Tibial artery (tissue), 4 donors: Measurements from ENCODE around the gene ADAMTS6.

ENCODE experiments used
- DNase-seq, 2 donors: peaks; one replicate each; pipeline ENCODE4 v3.0.0-alpha.2; 2019
- H3K27ac ChIP-seq, 2 donors: fragments of 200-600 bp; sonication (generic) in 1 of 2; 1 replicate in 1 of 2; 2 replicates in 1 of 2; pipeline ENCODE4 v1.5.1; 2018 to 2019; ENCODE audit warnings: mild to moderate bottlenecking in 1 of 2
- H3K27me3 ChIP-seq, 2 donors: fragments of 200-600 bp; sonication (generic) in 1 of 2; one replicate each; pipeline versions ENCODE4 v1.5.1 to v1.6.0; 2016 to 2019
- H3K36me3 ChIP-seq, 3 donors: fragments of 200-600 bp; sonication (generic) in 2 of 3; one replicate each; pipeline ENCODE4 v1.5.1; 2016 to 2019; ENCODE audit warnings: mild to moderate bottlenecking in 2 of 3
- H3K4me1 ChIP-seq, 4 donors: fragments of 200-600 bp; sonication (generic) in 2 of 4; 1 replicate in 3 of 4; 2 replicates in 1 of 4; pipeline ENCODE4 v1.5.1; 2016 to 2019
- H3K4me3 ChIP-seq, 2 donors: fragments of 200-600 bp; sonication (generic) in 1 of 2; 1 replicate in 1 of 2; 2 replicates in 1 of 2; pipeline ENCODE4 v1.5.1; 2018 to 2019; ENCODE audit warnings: mild to moderate bottlenecking in 2 of 2
- H3K9me3 ChIP-seq, 3 donors: fragments of 200-600 bp; sonication (generic) in 1 of 3; one replicate each; pipeline ENCODE4 v1.5.1; 2016 to 2019
- intact Hi-C: fragments of 100-400 bp; cut with DNase I; formaldehyde crosslinking; loops from one replicate; pipeline ENCODE4 v1.15.0; 2023; ENCODE audit warnings: low total_unique reads
- TF ChIP-seq, protein P1 (sequence below), 2 experiments: fragments of 200-600 bp in 1 of 2; fragments of 450-650 bp in 1 of 2; IDR thresholded peaks; one replicate each; pipeline ENCODE4 v1.5.1; 2017 to 2019; ENCODE audit warnings: antibody characterized with exemption in 2 of 2, mild to moderate bottlenecking in 1 of 2, moderate library complexity in 1 of 2

The ADAMTS6 gene

DNA sequence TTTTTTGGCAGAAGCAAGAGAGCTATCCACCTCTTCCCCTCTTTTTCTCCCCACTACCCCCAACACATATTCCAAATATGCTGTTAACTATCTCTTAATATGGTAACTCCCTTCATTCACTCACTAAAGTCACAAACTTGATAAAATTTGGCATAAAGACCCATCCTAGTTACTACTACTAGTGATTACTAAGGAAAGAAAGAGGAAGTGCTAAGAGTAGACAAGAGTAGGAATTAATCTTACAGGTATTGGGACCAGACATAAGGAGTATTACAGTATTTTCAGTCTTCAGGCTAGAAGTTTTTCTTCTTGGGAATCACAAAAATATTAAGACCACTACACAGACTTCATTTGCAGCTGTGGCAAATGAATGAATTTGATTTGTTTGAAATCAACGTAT lies 2.2 kb downstream of the ADAMTS6 start:
- Histone ChIP-seq H3K9me3 (no peaks in the 10 kb centered on the region), H3K36me3 (no peaks in the 10 kb centered on the region), H3K27me3 (no peaks in the 10 kb centered on the region), H3K27ac (peak overlapping the region; percentile 84), H3K4me1 (peaks cover 0 to 22% (median 2%) of the 10 kb centered on the region in 4 donors), H3K4me3 (peak overlapping the region; percentile 58 to 67)
- intact Hi-C loops = no loop called here
- TF ChIP-seq, protein P1, sequence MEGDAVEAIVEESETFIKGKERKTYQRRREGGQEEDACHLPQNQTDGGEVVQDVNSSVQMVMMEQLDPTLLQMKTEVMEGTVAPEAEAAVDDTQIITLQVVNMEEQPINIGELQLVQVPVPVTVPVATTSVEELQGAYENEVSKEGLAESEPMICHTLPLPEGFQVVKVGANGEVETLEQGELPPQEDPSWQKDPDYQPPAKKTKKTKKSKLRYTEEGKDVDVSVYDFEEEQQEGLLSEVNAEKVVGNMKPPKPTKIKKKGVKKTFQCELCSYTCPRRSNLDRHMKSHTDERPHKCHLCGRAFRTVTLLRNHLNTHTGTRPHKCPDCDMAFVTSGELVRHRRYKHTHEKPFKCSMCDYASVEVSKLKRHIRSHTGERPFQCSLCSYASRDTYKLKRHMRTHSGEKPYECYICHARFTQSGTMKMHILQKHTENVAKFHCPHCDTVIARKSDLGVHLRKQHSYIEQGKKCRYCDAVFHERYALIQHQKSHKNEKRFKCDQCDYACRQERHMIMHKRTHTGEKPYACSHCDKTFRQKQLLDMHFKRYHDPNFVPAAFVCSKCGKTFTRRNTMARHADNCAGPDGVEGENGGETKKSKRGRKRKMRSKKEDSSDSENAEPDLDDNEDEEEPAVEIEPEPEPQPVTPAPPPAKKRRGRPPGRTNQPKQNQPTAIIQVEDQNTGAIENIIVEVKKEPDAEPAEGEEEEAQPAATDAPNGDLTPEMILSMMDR (IDR thresholded peaks at IDR 0.05) = no peak
- DNase-seq = no peak

DNA sequence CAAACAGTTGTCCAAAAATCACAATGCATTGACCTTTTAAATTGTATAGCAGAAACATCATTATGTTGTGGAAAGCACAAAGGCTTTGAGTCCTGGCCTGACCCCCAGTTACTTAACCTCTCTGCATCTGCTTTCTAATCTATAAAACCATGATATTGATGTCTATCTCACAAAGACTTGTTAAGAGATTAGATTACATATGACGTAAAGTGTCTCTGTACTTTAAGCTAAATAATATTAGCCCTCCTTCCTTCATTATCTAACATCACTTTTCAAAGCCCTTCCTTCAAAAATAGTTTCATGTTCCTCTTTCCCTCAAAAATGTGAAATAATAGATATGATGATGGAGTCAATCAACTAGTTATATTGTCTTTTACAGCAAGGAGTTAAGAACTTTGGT lies 3.4 kb downstream of the ADAMTS6 start:
- no peak overlapping the region for H3K4me3 ChIP-seq
- H3K4me1 ChIP-seq = peaks cover 0 to 19% (median 2%) of the 10 kb centered on the region in 4 donors
- no peaks in the 10 kb centered on the region for H3K27me3 ChIP-seq
- no peaks in the 10 kb centered on the region for H3K9me3 ChIP-seq
- H3K36me3 ChIP-seq = no peaks in the 10 kb centered on the region
- DNase-seq = no peak
- H3K27ac ChIP-seq = peak overlapping the region; percentile 9 to 84
- intact Hi-C loops = no loop called here
- TF ChIP-seq, protein P1 (IDR thresholded peaks at IDR 0.05) = no peak

DNA sequence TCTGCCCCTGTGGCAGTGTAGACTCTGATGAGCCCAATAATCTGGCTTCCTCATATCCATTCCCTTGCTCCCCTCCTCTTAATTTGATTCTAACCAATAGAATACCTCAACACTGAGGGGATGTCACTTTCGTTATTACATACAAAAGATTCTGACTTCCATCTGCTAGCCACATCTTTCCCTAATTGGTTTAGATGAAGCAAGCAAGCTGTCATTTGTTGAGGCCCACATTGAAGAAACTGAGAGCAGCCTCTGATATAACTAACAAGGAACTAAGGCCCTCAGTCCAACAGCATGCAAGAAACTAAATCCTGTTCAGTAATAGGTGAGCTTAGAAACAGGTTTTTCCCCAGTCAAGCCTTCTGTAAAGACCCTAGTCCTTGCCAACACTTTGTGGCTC lies 5.8 kb downstream of the ADAMTS6 start:
- no peak overlapping the region for H3K4me3 ChIP-seq
- no peaks in the 10 kb centered on the region for H3K36me3 ChIP-seq
- intact Hi-C loops = no loop called here
- H3K9me3 ChIP-seq = no peaks in the 10 kb centered on the region
- TF ChIP-seq, protein P1 (IDR thresholded peaks at IDR 0.05) = no peak
- no peak overlapping the region for H3K27ac ChIP-seq
- no peak for DNase-seq
- H3K4me1 ChIP-seq = peaks cover 0 to 14% (median 2%) of the 10 kb centered on the region in 4 donors
- H3K27me3 ChIP-seq = no peaks in the 10 kb centered on the region

DNA sequence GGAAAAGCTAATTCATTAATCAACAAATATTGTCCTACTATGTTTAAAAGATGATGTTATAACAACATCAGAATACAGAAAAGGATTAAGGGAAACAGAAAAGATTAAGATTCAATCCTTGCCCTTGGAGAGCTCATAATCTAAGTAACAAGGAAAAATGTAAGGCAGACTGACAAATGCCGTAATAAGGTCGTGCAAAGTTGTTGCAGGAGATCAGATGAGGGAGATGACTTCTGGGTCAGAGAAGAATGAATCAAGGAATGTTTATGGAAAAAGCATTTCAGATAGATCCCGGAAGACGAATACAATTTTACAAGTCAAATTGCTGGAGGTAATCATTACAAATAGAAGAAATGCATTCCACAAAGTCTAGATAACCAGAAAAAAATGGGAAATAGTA lies 6.4 kb downstream of the ADAMTS6 start:
- no peak overlapping the region for H3K4me3 ChIP-seq
- no peak overlapping the region for H3K27ac ChIP-seq
- no peaks in the 10 kb centered on the region for H3K9me3 ChIP-seq
- no peak for DNase-seq
- TF ChIP-seq, protein P1 (IDR thresholded peaks at IDR 0.05) = no peak
- no peaks in the 10 kb centered on the region for H3K27me3 ChIP-seq
- intact Hi-C loops = no loop called here
- peaks cover 0 to 14% (median 2%) of the 10 kb centered on the region in 4 donors for H3K4me1 ChIP-seq
- H3K36me3 ChIP-seq = no peaks in the 10 kb centered on the region

DNA sequence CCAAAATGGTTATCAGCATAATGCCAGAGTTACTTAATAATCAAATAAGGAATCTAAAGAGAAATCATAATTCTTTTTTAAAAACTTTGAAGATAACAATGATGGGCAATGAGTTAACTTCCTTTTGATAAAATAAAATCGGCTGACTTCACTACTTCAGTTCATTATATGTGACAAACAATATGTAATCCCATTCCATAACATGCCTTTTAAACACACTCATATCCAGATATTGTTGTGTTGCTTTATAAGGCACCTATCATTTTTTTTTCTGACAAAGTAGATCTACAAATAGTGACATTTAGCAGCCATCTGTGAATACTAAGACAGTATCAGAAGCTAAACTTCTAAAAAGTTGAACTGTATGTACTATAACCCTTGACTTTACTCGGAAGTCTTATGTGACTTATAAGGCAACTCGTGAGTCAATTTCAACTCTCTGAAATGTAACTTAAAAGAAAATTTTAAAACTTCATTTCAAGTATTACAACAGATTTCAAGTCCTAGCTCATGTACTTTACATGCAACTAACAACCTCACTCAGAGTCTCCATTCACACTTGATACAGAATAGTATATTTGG lies 7.5 kb downstream of the ADAMTS6 start:
- peaks cover 0 to 8% (median 0%) of the 10 kb centered on the region in 4 donors for H3K4me1 ChIP-seq
- TF ChIP-seq, protein P1 (IDR thresholded peaks at IDR 0.05) = no peak
- no peaks in the 10 kb centered on the region for H3K9me3 ChIP-seq
- no peak overlapping the region for H3K4me3 ChIP-seq
- no peaks in the 10 kb centered on the region for H3K36me3 ChIP-seq
- no peak overlapping the region for H3K27ac ChIP-seq
- no peaks in the 10 kb centered on the region for H3K27me3 ChIP-seq
- intact Hi-C loops = no loop called here
- DNase-seq = no peak

DNA sequence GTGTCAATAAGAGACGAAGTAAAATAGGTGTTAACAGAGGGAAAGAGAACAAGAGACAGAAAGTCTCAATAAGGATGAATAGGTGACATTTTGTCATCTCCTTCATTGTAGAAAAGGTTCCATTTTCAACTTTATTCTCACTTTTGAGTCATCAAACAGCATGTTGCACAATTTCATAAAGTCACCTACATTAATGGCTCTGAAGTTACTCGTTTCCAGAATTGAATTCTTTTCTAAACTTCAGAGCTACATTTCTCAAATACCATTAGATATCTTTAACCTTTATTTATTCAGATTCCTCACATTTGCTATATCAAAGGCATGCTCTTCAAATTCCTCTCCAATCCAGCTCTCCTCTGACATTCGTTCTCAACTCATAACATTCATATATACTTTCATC lies 13.1 kb downstream of the ADAMTS6 start:
- no peaks in the 10 kb centered on the region for H3K27me3 ChIP-seq
- TF ChIP-seq, protein P1 (IDR thresholded peaks at IDR 0.05) = no peak
- H3K27ac ChIP-seq = no peak overlapping the region
- intact Hi-C loops = no loop called here
- H3K4me1 ChIP-seq = no peaks in the 10 kb centered on the region
- H3K9me3 ChIP-seq = no peaks in the 10 kb centered on the region
- H3K36me3 ChIP-seq = no peaks in the 10 kb centered on the region
- no peak for DNase-seq
- H3K4me3 ChIP-seq = no peak overlapping the region
